Neural cell (in vitro differentiated cells): ENCODE results near the gene IRF7. TPM values are rescaled to one million over a fixed set of nuclear protein-coding genes. Genes with fewer than 3 reads are reported as not detected.

Experiments used
- H2AFZ ChIP-seq: fragments of 200-600, 300-800 bp; sonication (generic), shearing (Covaris generic); 2 replicates; pipeline ENCODE4 v1.6.0; 2014; ENCODE audit warnings: low read depth, mild to moderate bottlenecking, antibody characterized with exemption, low read length, moderate library complexity
- H3F3A ChIP-seq: fragments of 200-600 bp; shearing (Covaris generic); 2 replicates; pipeline ENCODE4 v1.6.1; 2016; ENCODE audit warnings: mild to moderate bottlenecking, moderate library complexity, mixed read lengths, antibody characterized with exemption, low read length; ENCODE audit not compliant: insufficient read depth, poor library complexity, severe bottlenecking
- H3K27ac ChIP-seq: fragments of 200-600, 300-800 bp; sonication (generic), shearing (Covaris generic); 2 replicates; pipeline ENCODE4 v1.5.1; 2014; ENCODE audit warnings: mild to moderate bottlenecking, low read length, moderate library complexity
- H3K27me3 ChIP-seq: fragments of 300-800, 200-600 bp; sonication (generic), shearing (Covaris generic); 2 replicates; pipeline ENCODE4 v1.6.0; 2014; ENCODE audit warnings: mild to moderate bottlenecking, low read depth, low read length, moderate library complexity; ENCODE audit not compliant: insufficient read depth
- H3K36me3 ChIP-seq: fragments of 300-800, 200-600 bp; sonication (generic), shearing (Covaris generic); 2 replicates; pipeline ENCODE4 v1.5.1; 2014; ENCODE audit warnings: mild to moderate bottlenecking, antibody characterized with exemption, low read length, moderate library complexity; ENCODE audit not compliant: insufficient read depth
- H3K4me2 ChIP-seq: fragments of 300-800, 200-600 bp; sonication (generic), shearing (Covaris generic); 2 replicates; pipeline ENCODE4 v1.6.0; 2014; ENCODE audit warnings: mild to moderate bottlenecking, low read length
- H3K4me3 ChIP-seq: fragments of 300-800, 200-600 bp; sonication (generic), shearing (Covaris generic); 2 replicates; pipeline ENCODE4 v1.5.1; 2014; ENCODE audit warnings: mild to moderate bottlenecking, low read length, moderate library complexity
- H3K79me2 ChIP-seq: fragments of 200-600 bp; shearing (Covaris generic); replicated peaks from 2 replicates; pipeline ENCODE4 v1.6.0; 2014; ENCODE audit warnings: mild to moderate bottlenecking, low read length, moderate library complexity; ENCODE audit not compliant: insufficient read depth
- H3K9ac ChIP-seq: fragments of 300-800, 200-600 bp; sonication (generic), shearing (Covaris generic); 2 replicates; pipeline ENCODE4 v1.6.1; 2016; ENCODE audit warnings: mild to moderate bottlenecking, low read length, mixed read lengths
- H3K9me2 ChIP-seq: fragments of 200-600 bp; shearing (Covaris generic); 2 replicates; pipeline ENCODE4 v1.6.1; 2016; ENCODE audit warnings: mild to moderate bottlenecking, low read length, mixed read lengths; ENCODE audit not compliant: insufficient read depth
- H3K9me3 ChIP-seq: fragments of 200-600, 300-800 bp; sonication (generic), shearing (Covaris generic); 2 replicates; pipeline ENCODE4 v1.6.1; 2016; ENCODE audit warnings: mild to moderate bottlenecking, mixed run types, low read length, moderate library complexity, mixed read lengths
- H4K20me1 ChIP-seq: fragments of 200-600 bp; shearing (Covaris generic); 2 replicates; pipeline ENCODE4 v1.6.1; 2016; ENCODE audit warnings: mild to moderate bottlenecking, mixed run types; ENCODE audit not compliant: insufficient read depth
- CTCF ChIP-seq: fragments of 450-650 bp; IDR thresholded peaks from 2 replicates; pipeline ENCODE4 v1.5.1; 2014; ENCODE audit warnings: antibody characterized with exemption, mild to moderate bottlenecking, moderate library complexity; ENCODE audit not compliant: poor library complexity, severe bottlenecking
- EP300 ChIP-seq: fragments of 450-650 bp; conservative IDR thresholded peaks from 2 replicates; pipeline ENCODE4 v1.6.1; 2014; ENCODE audit warnings: antibody characterized with exemption, mild to moderate bottlenecking, moderate library complexity; ENCODE audit not compliant: poor library complexity, severe bottlenecking
- EZH2 ChIP-seq: fragments of 200-600, 300-800 bp; shearing (Covaris generic), sonication (generic); IDR thresholded peaks from 2 replicates; pipeline ENCODE4 v1.6.1; 2014; ENCODE audit warnings: antibody characterized with exemption, low read length, borderline replicate concordance, mild to moderate bottlenecking; ENCODE audit not compliant: insufficient read depth, poor library complexity, severe bottlenecking
- MXI1 ChIP-seq: fragments of 450-650 bp; conservative IDR thresholded peaks from 2 replicates; pipeline ENCODE4 v1.6.1; 2014; ENCODE audit warnings: antibody characterized with exemption, mild to moderate bottlenecking; ENCODE audit not compliant: poor library complexity, severe bottlenecking
- POLR2AphosphoS5 ChIP-seq: IDR thresholded peaks from 2 replicates; pipeline ENCODE4 v1.6.1; 2012
- RAD21 ChIP-seq: fragments of 450-650 bp; conservative IDR thresholded peaks from 2 replicates; pipeline ENCODE4 v1.6.1; 2014; ENCODE audit warnings: antibody characterized with exemption, mild to moderate bottlenecking, moderate library complexity
- REST ChIP-seq: IDR thresholded peaks from 2 replicates; pipeline ENCODE4 v1.6.1; 2012; ENCODE audit warnings: borderline replicate concordance
- SMC3 ChIP-seq: fragments of 450-650 bp; conservative IDR thresholded peaks from 2 replicates; pipeline ENCODE4 v1.6.1; 2014; ENCODE audit warnings: antibody characterized with exemption, mild to moderate bottlenecking, moderate library complexity; ENCODE audit not compliant: poor library complexity
- TAF1 ChIP-seq: IDR thresholded peaks from 2 replicates; pipeline ENCODE4 v1.6.1; 2012; ENCODE audit warnings: low read depth
- polyA plus RNA-seq: library from polyadenylated mRNA; depleted of rRNA; stranded (reverse); fragments of >200 nt; gene quantifications from 2 replicates; pipeline ENCODE4 v1.2.3, GENCODE V29; 2014

IRF7 gene
- polyA plus RNA-seq, 1 donor from 2014 or later: 1.1 TPM

GRCh38 chr11:662689-663274 is 47.0 kb upstream of the IRF7 start:
- no peak overlapping the region for H2AFZ ChIP-seq
- H3F3A ChIP-seq: no peaks in the 10 kb centered on the region
- H3K9ac ChIP-seq: no peak overlapping the region
- no peaks in the 10 kb centered on the region for H3K9me2 ChIP-seq
- no peaks in the 10 kb centered on the region for H3K27me3 ChIP-seq
- H3K4me3 ChIP-seq: no peak overlapping the region
- TF ChIP-seq MXI1 (no peak), SMC3 (peak; percentile 43), CTCF (peak; percentile 58), RAD21 (peak; percentile 43)
- H3K27ac ChIP-seq: no peak overlapping the region
- no peaks in the 10 kb centered on the region for H4K20me1 ChIP-seq
- no peaks in the 10 kb centered on the region for H3K79me2 ChIP-seq
- H3K36me3 ChIP-seq: no peaks in the 10 kb centered on the region
- no peaks in the 10 kb centered on the region for H3K9me3 ChIP-seq
- no peak overlapping the region for H3K4me2 ChIP-seq

GRCh38 chr11:660681-661444 is 45.1 kb upstream of the IRF7 start:
- no peak overlapping the region for H3K9ac ChIP-seq
- H4K20me1 ChIP-seq: no peaks in the 10 kb centered on the region
- H3K4me2 ChIP-seq: no peak overlapping the region
- H3K27me3 ChIP-seq: no peaks in the 10 kb centered on the region
- H3K79me2 ChIP-seq: no peaks in the 10 kb centered on the region
- no peak overlapping the region for H3K4me3 ChIP-seq
- H3K27ac ChIP-seq: no peak overlapping the region
- no peak overlapping the region for H2AFZ ChIP-seq
- TF ChIP-seq MXI1 (no peak), EP300 (no peak), SMC3 (no peak), REST (no peak), TAF1 (no peak), RAD21 (no peak), EZH2 (no peak), CTCF (no peak), POLR2AphosphoS5 (no peak)
- no peaks in the 10 kb centered on the region for H3K36me3 ChIP-seq
- H3K9me3 ChIP-seq: no peaks in the 10 kb centered on the region
- no peaks in the 10 kb centered on the region for H3K9me2 ChIP-seq
- no peaks in the 10 kb centered on the region for H3F3A ChIP-seq
